Anterior cingulate cortex (tissue), 58 donors: ENCODE measurements around the gene HDGF.

Source experiments
- DNase-seq, 58 donors: peaks; one replicate each; lab custom pipeline; 2025; lab: John Stamatoyannopoulos, UW

Gene HDGF

DNA sequence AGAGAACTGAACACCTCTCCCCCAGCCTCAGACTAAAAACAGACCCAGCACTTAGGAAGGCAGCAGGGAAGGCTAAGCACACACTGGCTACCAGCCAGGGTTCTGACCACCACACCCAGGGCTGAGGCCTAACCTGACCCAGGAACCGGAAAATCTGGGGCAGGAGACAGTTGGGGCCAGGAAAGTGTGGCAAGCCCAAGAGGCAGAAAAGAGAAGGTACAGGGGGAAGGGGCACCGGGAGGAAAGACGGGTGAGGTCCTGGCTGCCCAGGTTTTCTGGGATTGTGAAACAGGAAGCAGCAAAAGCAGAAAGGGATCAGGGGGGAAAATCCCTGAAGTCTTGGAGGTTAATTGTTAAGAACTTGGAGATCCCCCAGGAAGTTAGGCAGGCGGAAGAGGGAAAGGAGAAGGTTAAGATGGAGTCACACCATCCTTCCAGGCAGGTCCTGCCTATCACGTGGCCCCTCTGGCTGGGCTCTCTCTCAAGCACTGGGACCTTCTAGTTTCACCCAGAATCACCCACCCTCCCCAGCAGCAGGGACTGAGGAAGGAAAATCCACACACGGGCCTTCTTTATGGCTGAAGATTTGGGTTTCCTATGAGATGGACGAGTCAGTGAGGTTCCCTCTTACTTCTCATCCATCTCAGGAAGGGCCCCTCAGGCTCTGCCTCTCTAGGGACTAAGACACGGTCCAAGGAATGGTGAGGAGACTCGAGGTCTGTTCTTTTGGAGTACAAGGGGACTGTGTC lies 2.6 kb downstream of the HDGF start:
- DNase-seq: peak in 40 of 58 donors; percentile 11 to 59 (median 30)

DNA sequence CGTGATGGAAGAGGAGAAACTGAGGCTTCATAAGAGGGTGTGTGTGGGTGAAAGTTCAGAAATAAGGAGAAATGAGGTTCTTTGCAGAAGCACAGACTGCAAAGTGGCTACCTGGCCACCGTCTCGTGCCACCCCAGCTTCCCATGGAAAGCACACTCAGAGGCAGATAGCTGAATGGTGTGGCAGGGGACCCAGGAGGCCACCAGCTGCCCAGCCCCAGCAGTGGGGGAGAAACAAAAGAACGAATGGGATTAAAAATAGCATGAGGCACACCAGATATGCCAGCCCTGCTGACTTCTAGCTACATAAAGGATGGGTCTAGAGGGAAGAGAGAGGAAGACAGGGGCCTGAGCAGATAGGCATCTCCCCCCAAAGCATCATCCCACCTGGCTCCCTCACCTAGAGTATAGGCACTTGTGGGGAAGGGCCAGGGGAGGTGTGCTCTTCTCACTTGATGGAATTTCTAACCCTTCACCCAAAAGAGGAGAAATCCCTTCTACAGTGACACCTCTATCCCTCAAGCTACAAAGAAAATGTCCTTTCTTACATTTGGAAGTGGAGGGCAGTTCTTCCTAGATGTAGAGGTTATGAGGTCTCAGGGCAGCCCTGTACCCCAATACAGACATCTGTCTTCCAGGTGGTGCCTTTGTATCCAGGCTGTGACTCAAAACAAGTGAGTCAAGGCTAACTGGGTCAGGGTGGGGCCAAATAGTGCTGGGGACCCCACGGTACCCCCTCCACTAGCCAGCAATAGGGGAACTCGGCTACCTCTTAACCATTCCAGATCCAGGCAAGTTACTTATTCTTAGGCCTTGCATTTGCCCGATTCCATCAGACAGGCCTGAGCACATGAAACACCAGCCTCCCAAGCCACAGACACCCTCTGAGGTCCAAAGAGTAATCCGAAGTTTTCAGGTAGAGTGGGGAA lies 3.5 kb downstream of the HDGF start:
- peak in 2 of 58 donors; percentile 28 to 30 for DNase-seq

DNA sequence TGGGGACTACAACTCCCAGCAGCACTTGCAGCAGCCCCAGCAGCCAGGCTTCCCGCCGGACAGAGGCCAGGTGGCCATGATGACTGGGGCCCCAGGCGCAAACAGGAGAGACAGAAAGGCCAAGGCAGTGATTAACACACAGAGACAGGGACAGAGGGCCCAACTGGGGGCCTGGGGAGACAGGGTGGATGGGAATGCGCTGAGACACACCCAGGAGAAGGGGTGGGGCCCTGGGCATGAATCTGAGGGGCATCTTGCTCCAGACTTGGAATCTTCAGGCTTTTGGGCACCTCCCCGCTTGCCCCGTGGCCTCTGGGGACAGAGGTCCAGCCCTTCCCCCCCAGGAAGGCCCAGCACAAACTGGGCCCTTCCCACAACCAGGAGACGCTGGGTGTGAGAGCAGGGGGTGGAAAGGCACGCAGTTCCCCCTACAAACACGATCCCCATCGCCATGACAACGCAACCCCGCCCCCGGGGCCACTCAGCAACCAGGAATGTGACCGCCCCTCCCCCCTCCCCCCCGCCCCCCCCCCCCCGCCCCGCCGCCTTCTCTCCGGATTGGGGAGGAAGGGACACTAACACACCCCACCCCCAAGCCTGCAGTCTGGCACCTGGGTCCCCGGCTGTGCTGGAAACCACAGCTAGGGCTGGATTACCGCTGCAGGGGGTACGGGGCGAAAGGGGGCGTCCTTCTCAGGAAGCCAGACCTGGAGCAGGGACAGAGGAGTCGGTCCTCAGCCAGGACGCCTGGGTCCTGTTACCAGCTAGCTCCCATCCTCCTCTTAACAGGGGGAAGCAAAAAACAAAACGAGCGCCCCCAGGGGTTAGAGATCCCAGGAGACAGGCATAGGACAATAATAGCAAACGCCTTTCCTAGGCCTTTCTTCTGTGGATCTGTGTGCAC lies 4.5 kb downstream of the HDGF start:
- DNase-seq: peak in 57 of 58 donors; percentile 26 to 86 (median 74)

DNA sequence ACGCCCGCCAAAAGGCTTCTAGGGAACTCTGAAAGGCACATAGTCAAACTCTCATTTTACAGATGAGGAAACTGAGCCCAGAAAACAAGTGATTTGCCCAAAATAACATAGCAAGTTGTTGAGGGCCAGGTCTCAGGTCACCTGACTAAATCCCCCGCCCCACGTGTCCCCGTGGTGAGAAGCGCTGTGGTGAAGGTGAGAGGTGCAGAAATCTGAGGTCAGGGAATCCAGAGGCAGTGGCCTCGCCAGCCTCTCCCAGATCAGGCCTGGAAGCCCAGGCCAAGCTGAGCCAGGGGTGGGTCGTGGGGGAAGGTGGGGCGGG lies 5.1 kb downstream of the HDGF start:
- no peak for DNase-seq

DNA sequence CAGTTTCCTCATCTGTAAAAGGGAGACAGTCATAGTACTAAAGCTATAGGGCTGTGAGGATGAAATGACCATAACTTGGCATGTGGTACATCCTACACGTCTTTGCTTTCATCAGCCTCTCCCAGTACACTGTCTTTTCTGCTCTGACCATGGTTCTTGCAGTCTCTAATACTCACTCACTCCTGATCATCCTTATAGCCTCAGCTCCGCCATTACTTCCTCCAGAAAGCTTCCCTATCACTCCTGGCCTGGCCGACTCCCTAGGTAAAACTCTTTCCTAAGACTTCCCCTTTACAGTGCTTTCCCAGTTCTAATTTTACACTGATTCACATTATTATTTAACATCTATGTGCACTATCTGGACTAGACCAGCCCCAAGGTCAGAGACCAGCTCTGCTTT lies 5.6 kb downstream of the HDGF start:
- no peak for DNase-seq

DNA sequence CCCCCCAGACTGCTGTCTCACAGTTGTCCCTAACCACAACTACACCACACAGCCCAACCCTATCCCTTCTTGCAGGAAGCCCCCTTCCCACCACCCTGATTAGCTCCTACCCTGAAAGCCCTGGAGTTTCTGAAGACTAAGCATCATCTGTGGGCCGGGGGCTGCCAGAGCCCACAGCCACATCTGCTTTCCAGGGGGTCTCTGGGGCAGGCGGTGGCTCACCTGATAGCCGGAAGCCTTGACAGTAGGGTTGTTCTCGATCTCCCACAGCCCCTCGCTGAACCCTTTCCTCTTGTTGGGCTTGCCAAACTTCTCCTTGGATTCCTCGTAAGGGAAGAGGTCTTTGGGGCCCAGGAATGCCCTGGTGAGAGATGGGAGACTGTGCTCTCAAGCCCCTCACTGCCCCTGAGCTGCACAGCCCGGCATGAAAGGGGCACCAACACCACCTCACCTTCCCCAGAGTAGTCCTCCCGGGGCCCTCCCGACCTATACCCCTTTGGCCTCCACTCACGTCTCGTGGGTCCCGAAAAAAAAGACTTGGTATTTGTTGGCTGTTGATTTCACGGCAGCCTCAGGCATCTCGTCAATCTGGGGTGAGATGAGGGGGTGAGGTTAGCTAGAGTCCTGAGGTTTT lies 6.6 kb downstream of the HDGF start:
- no peak for DNase-seq

DNA sequence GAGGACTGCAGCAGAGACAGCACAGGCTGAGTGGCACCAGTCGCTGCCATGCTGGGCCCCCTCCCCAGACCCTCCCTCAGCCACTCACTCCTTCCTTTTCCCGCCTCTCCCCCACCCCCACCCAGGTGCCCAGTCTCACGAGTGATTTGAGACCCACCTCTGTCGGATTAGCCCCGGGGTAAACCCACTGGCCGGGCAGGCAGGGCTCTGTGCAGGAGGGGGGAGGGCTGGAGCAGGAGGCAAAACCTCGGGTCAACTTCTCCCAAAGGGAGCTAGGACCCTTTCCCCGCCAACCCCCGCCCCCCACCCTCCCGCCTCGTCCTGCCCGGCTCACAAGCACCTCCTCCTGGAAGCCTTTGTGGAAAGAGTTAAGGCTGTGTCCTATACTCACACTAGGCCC lies 7.1 kb downstream of the HDGF start:
- no peak for DNase-seq

DNA sequence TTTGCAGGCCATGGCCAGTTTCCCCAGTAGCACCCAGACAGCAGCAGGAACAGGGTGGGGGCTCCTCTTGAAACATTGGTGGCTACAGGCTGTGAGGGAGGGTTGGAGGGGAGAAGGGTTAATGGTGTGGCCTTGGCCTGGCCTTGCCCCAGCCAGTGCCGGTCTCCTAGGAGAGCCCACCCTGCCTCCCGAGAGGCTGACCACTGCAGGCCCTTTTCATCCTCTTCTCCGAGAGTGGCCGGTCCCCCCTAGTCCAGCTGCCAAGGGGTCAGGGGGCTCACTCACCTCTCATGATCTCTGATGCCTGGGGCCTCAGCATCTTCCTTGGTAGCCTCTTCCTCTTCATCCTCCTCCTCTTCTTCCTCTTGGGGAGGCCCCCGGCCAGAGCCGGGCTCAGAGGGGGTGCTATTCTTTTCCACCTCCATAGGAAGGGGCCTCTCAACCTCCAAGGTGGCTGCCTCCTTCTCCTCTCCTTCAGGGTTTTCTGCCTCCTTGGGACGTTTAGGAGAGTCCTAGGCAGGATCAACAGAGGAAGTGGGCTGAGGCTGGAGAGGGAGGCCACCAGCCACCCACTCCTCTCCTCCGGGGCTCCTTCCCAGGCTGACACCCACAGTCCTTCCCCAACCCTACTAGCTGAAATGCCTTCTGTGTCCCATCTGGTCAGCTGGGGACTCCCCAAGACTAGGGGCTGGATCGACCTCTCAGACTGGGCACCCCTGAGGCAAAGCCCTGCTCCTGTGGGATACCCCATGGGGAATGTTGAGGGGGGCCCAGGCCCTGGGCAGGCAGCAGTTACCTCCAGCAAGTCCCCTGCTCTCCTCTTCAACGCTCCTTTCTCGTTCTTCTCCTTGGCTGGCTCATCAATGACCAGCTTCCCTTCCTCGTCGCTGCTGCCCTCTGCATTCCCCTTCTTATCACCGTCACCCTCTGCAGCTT lies 7.8 kb downstream of the HDGF start:
- no peak for DNase-seq

DNA sequence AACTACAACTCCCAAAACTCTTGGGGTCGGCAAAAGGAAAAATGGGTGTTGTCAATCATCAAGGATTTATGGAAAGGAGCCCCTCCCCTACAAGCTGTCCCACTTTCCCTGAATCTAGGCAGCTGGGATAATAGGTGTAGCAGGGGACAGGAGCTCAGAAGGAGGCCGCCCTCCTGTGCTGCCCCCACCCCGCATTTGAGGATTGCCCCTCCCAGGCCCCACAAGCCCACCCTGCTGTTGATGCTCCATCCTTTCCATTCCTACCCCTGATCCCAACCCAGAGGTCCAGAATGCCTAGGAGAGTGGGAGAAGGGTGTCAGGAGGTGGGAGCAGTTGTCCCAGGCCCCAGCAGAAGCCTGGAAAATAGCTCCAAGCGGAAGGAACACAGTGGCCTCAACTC lies 8.7 kb downstream of the HDGF start:
- no peak for DNase-seq

DNA sequence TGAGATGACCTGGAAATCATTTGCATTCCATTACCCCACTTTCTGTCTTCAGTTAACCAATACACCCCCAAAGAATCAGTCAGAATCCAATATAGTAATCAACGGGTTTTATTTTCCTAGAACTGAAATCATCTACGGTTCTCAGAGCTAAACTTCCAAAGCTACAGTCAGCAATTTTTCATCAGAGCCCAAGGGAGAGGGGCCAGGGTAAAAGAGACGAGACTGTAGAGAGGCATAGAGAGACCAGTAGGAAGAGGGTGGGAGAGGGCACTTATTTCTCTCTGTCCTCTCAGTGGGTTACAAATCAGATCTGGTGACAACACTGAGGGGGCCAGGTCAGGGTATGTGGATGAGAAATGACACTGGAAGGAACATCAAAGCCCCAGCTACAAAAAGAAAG lies 9.5 kb downstream of the HDGF start:
- DNase-seq: no peak

DNA sequence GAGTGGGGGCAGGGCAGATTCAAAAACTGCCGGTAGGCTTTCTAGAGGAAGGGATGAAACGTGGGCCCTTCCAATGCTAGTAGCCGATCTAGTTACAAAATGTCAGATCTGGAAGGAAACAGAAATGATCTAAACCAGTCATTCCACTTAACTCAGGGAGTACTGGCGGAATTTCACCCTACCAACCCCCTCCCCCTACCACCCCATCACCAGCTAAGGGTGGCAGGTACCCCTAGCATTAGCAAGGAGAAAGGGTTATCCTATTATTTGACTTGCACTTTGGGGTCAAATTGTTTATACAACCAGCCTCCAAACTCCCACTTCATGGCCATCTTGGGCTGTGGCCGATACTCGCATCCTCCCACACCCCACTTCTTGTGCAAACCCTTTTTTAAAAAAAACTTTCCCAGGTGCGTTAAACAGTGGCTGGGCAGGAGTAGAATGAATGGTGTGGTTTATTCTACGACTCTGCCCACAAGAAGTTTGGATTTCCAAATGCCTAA lies 9.9 kb downstream of the HDGF start:
- DNase-seq: no peak

DNA sequence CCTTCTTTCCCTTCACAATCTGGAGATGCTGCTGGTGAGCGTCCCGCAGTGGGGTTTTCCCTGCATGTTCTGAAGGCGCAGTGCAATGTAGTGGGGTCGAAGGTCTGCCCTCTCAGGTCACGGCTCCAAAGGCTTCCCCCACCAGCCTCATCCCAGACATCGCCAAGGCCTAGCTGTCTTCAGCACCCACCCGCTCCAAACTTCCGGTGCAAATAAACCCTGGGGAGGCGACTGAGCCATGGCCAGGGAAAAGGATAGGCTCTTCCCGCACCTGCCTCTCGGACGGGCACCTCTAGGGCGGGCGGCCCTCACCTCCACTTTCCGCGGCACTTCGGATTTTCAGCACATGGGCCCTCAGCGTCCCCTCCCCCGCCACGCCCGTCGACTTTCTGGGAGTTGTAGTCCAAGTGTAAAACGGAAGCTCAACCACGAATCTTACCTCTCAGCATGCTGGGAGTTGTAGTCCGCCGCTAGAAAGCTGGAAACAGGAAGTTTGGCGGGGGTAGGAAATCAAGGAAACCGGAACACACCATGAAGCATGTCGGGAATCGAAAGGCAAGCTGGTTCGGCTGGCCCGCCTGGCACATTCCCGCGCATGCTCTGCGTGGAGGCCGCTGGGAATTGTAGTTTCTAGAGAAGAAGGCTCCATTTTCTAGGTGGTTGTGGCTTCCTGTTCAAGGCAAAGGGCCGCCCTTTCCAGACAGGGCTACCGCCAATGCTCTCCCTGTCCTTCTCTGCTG lies 10.6 kb downstream of the HDGF start, which contains the start of gene MRPL24:
Gene MRPL24 (minus strand): TSS at position 348 of the 740 bp plus-strand sequence. CDS start 2,384 bp downstream, outside the sequence.
- DNase-seq: peak; percentile 85 to 100 (median 98)

DNA sequence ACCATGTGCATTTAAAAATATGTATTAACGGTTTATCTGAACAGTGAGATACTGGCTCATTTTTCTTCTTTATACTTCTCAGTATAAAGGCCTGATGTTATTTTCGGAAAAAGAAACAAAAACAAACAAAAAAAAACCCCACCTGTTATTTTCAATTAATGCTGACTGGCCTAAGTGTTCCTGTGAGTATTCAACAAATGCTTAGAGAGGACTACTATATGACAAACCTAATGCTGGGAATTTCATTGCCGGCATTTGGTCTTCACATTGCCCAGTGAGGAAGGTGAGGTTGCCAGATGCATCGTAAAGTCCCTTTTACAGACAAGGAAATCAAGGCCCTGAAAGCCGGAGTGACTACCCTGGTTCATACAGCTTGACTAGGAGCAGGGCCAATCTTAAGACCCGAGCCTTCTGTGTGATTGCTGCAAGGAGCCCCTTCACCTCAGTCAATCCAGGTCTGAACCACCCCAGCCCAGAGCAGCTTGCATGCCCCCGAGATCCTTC lies 11.2 kb downstream of the HDGF start:
- peak in 3 of 58 donors; percentile 44 to 58 (median 51) for DNase-seq

DNA sequence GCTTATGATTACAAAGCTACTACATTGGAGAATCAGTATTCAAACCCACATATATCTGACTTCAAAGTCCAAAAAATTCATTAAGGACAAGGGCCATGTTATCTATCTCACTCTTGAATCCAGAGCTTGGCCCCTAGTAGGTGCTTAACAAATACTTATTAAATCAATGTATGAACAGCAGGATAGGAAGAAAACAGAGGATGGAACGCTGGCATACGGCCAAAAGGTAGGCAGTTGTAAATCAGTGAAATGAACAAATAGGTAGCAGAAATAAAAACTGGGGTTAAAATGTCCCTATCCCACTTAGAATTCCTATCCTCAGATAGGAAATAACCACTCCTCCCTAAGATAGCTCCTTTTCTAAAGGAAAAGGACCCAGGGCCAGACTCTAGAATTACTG lies 12.6 kb downstream of the HDGF start:
- no peak for DNase-seq

DNA sequence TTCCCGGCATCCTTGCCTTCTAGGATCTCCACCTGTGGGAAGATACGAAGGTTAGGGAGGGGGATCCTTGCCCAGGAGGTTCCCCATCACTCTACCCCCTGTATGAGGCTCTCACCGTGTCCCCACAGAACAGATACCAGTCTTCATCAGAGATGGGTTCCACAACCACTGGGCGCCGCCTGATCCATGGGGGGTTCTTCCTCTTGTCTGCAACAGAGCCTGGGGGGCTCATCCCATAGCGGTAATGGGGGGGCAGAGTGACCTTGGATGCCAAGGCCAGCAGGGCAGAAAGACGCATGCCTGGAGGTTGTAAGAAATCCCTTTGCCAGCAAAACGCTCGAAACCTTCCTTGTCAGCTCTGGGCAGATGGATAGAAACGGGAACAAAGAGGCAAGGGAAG lies 13.1 kb downstream of the HDGF start:
- DNase-seq: no peak

DNA sequence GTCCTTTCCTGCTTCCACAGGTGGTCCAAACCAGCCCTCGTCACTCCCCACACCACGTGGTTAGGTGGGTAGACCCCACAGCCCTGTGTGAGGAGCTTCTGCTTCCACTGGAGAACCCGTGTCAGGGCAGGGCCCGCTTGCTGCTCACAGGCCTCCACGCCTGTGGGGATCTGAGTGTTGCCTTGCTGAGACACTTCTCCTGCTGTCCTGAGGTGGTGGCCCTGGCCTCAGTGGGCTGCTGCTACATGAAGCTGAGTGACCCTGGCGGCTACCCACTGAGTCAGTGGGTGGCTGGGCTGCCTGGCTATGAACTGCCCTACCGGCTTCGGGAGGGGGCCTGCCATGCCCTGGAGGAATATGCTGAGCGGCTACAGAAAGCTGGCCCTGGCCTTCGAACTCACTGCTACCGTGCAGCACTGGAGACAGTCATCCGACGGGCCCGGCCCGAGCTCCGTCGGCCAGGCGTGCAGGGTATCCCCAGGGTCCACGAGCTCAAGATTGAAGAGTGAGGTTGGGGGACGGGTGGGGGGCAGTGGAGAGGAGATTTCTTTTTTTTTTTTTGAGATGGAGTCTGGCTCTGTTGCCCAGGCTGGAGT lies 17.4 kb downstream of the HDGF start:
- no peak for DNase-seq
